CD4-positive, alpha-beta T cell treated with Interleukin-12 subunit alpha and Interleukin-12 subunit beta, for 1 hour (primary cell): ENCODE data around the gene GRK2.
"Not testable (repeated sequence)": the region's sequence is repeated elsewhere in the genome, so short reads cannot be mapped to it uniquely, and the experiment has no call there.

ENCODE experiments used
- DNase-seq: peaks from one replicate; pipeline ENCODE4 v3.0.0-alpha.2; 2020

Gene GRK2

GRCh38 chr11:67255353-67255752 lies 10.9 kb upstream of the GRK2 start:
- no peak for DNase-seq

GRCh38 chr11:67255864-67256263 lies 10.4 kb upstream of the GRK2 start:
- no peak for DNase-seq

- DNase-seq, result no peak
Measured at GRCh38 chr11:67256477-67257135, 9.7 kb upstream of the GRK2 start.

GRCh38 chr11:67260406-67260805 lies 5.9 kb upstream of the GRK2 start:
- DNase-seq, result no peak

- DNase-seq, result not testable (repeated sequence)
Measured at GRCh38 chr11:67260885-67261639, 5.2 kb upstream of the GRK2 start.

- no peak for DNase-seq
Measured at GRCh38 chr11:67261640-67261945, 4.7 kb upstream of the GRK2 start.

GRCh38 chr11:67261946-67262681 lies 4.2 kb upstream of the GRK2 start:
- no peak for DNase-seq

- peak; percentile 79 for DNase-seq
Measured at GRCh38 chr11:67262731-67263675, 3.3 kb upstream of the GRK2 start.

- DNase-seq, result no peak
Measured at GRCh38 chr11:67264260-67264659, 2.0 kb upstream of the GRK2 start.

GRCh38 chr11:67264877-67265632 lies 1.2 kb upstream of the GRK2 start:
- DNase-seq, result no peak

- peak; percentile 84 for DNase-seq
Measured at GRCh38 chr11:67265633-67266448, 432 bp upstream of the GRK2 start.

GRCh38 chr11:67267188-67268080 lies 1.2 kb downstream of the GRK2 start:
- DNase-seq, result no peak

- DNase-seq, result peak; percentile 70
Measured at GRCh38 chr11:67268081-67268961, 2.0 kb downstream of the GRK2 start.

GRCh38 chr11:67268962-67269268 lies 2.6 kb downstream of the GRK2 start:
- DNase-seq, result no peak

GRCh38 chr11:67269401-67270255 lies 3.4 kb downstream of the GRK2 start:
- no peak for DNase-seq

- DNase-seq, result no peak
Measured at GRCh38 chr11:67270256-67271204, 4.3 kb downstream of the GRK2 start.

- DNase-seq, result no peak
Measured at GRCh38 chr11:67271205-67271540, 4.9 kb downstream of the GRK2 start.
